HepG2 (cell line): Measurements from ENCODE around the gene SRPRA.

Experiments used
- CBFB ChIP-seq: sonication (generic); formaldehyde crosslinking; IDR thresholded peaks from 2 replicates; pipeline ENCODE4 v1.4.0; 2020; ENCODE audit warnings: missing genetic modification reagents
- NR2C2 ChIP-seq: sonication (generic); formaldehyde crosslinking; IDR thresholded peaks from 2 replicates; pipeline ENCODE4 v1.4.0; 2020; ENCODE audit warnings: missing genetic modification reagents, mild to moderate bottlenecking, moderate library complexity, borderline replicate concordance
- REPIN1 ChIP-seq: sonication (generic); formaldehyde crosslinking; IDR thresholded peaks from 2 replicates; pipeline ENCODE4 v1.8.0; 2022; ENCODE audit warnings: missing genetic modification reagents, low read depth, mild to moderate bottlenecking, borderline replicate concordance
- REXO4 ChIP-seq: sonication (generic); formaldehyde crosslinking; IDR thresholded peaks from 2 replicates; pipeline ENCODE4 v1.8.0; 2022; ENCODE audit warnings: missing genetic modification reagents, mild to moderate bottlenecking, borderline replicate concordance
- RXRA ChIP-seq: sonication (generic); formaldehyde crosslinking; IDR thresholded peaks from 2 replicates; pipeline ENCODE4 v1.5.1; 2020; ENCODE audit warnings: missing genetic modification reagents
- SMAD3 ChIP-seq: sonication (generic); formaldehyde crosslinking; IDR thresholded peaks from 2 replicates; pipeline ENCODE4 v1.4.0; 2020; ENCODE audit warnings: missing genetic modification reagents
- TARDBP ChIP-seq: sonication (generic); formaldehyde crosslinking; IDR thresholded peaks from 2 replicates; pipeline ENCODE4 v1.8.0; 2022; ENCODE audit warnings: mild to moderate bottlenecking, missing genetic modification reagents
- ZNF24 ChIP-seq: fragments of 450-650 bp; IDR thresholded peaks from 2 replicates; pipeline ENCODE4 v1.6.1; 2017; ENCODE audit warnings: antibody characterized with exemption, mild to moderate bottlenecking
- ZNF747 ChIP-seq: sonication (generic); formaldehyde crosslinking; IDR thresholded peaks from 2 replicates; pipeline ENCODE4 v1.8.1; 2023; ENCODE audit warnings: missing genetic modification reagents, mild to moderate bottlenecking, borderline replicate concordance
- TF ChIP-seq, protein P1 (sequence below): sonication (generic); formaldehyde crosslinking; IDR thresholded peaks from 2 replicates; pipeline ENCODE4 v1.5.0; 2020; ENCODE audit warnings: mild to moderate bottlenecking, missing genetic modification reagents, moderate library complexity
- TF ChIP-seq, protein P2 (sequence below): sonication (generic); formaldehyde crosslinking; IDR thresholded peaks from 2 replicates; pipeline ENCODE4 v1.8.0; 2022; ENCODE audit warnings: missing genetic modification reagents, mild to moderate bottlenecking, borderline replicate concordance
- TF ChIP-seq, protein P3 (sequence below): sonication (generic); formaldehyde crosslinking; IDR thresholded peaks from 2 replicates; pipeline ENCODE4 v1.8.0; 2022; ENCODE audit warnings: missing genetic modification reagents, mild to moderate bottlenecking, moderate library complexity, borderline replicate concordance

DNA sequence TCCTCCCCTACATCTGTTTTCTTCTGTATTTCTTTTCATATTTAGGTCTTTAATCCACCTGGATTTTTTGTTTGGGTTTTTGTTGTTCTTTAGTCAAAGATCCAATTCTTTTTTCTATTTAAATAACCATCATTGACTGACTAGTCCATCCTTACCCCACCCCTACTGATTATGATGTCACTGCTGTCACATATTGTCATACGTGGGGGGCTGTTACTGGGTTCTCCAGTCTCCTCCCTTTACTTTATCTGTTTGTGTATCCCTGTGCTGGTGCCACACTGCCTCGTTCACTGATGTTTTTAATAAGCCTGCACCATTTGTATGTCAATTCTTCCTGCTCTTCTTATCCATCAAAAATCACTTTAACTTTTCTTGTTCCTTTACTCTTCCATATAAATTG, 28.3 kb upstream of the SRPRA start:
- TF ChIP-seq, protein P1, sequence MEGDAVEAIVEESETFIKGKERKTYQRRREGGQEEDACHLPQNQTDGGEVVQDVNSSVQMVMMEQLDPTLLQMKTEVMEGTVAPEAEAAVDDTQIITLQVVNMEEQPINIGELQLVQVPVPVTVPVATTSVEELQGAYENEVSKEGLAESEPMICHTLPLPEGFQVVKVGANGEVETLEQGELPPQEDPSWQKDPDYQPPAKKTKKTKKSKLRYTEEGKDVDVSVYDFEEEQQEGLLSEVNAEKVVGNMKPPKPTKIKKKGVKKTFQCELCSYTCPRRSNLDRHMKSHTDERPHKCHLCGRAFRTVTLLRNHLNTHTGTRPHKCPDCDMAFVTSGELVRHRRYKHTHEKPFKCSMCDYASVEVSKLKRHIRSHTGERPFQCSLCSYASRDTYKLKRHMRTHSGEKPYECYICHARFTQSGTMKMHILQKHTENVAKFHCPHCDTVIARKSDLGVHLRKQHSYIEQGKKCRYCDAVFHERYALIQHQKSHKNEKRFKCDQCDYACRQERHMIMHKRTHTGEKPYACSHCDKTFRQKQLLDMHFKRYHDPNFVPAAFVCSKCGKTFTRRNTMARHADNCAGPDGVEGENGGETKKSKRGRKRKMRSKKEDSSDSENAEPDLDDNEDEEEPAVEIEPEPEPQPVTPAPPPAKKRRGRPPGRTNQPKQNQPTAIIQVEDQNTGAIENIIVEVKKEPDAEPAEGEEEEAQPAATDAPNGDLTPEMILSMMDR, result no peak
- no peak for TF ChIP-seq REPIN1 (CRISPR knock-in tag)
- no peak for TF ChIP-seq TARDBP (CRISPR knock-in tag)
- no peak for TF ChIP-seq ZNF747 (CRISPR knock-in tag)
- no peak for TF ChIP-seq ZNF24
- TF ChIP-seq NR2C2 (CRISPR knock-in tag), result no peak
- TF ChIP-seq REXO4, result no peak
- no peak for TF ChIP-seq SMAD3 (CRISPR knock-in tag)
- TF ChIP-seq, protein P2, sequence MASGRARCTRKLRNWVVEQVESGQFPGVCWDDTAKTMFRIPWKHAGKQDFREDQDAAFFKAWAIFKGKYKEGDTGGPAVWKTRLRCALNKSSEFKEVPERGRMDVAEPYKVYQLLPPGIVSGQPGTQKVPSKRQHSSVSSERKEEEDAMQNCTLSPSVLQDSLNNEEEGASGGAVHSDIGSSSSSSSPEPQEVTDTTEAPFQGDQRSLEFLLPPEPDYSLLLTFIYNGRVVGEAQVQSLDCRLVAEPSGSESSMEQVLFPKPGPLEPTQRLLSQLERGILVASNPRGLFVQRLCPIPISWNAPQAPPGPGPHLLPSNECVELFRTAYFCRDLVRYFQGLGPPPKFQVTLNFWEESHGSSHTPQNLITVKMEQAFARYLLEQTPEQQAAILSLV (CRISPR knock-in tag), result no peak
- no peak for TF ChIP-seq CBFB (CRISPR knock-in tag)
- no peak for TF ChIP-seq RXRA
- TF ChIP-seq, protein P3, sequence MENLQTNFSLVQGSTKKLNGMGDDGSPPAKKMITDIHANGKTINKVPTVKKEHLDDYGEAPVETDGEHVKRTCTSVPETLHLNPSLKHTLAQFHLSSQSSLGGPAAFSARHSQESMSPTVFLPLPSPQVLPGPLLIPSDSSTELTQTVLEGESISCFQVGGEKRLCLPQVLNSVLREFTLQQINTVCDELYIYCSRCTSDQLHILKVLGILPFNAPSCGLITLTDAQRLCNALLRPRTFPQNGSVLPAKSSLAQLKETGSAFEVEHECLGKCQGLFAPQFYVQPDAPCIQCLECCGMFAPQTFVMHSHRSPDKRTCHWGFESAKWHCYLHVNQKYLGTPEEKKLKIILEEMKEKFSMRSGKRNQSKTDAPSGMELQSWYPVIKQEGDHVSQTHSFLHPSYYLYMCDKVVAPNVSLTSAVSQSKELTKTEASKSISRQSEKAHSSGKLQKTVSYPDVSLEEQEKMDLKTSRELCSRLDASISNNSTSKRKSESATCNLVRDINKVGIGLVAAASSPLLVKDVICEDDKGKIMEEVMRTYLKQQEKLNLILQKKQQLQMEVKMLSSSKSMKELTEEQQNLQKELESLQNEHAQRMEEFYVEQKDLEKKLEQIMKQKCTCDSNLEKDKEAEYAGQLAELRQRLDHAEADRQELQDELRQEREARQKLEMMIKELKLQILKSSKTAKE (CRISPR knock-in tag), result no peak
